Astrocyte of the cerebellum (primary cell): ENCODE measurements around the gene ZFP3.
"Not testable (repeated sequence)": the region's sequence is repeated elsewhere in the genome, so short reads cannot be mapped to it uniquely, and the experiment has no call there.

Source experiments
- DNase-seq: peaks from one replicate; pipeline ENCODE4 v3.0.0-alpha.2; 2011; ENCODE audit warnings: low read depth
- H3K4me3 ChIP-seq: 2 replicates; pipeline ENCODE4 v1.5.1; 2011; ENCODE audit warnings: mild to moderate bottlenecking, low read depth, low read length, moderate library complexity
- CTCF ChIP-seq: IDR thresholded peaks from 2 replicates; pipeline ENCODE4 v1.5.1; 2012; ENCODE audit warnings: low read length, low read depth, moderate library complexity, mild to moderate bottlenecking; ENCODE audit errors: missing control alignments
- in situ Hi-C: cut with HindIII; loops from 2 replicates; pipeline ENCODE4 v1.10.0; 2017; ENCODE audit warnings: low sequenced_read_pairs

Gene ZFP3

GRCh38 chr17:5118219-5118618 lies 40.0 kb downstream of the ZFP3 start:
- TF ChIP-seq CTCF, result no peak
- in situ Hi-C loops, result no loop called here
- no peak overlapping the region for H3K4me3 ChIP-seq
- DNase-seq, result no peak

DNA sequence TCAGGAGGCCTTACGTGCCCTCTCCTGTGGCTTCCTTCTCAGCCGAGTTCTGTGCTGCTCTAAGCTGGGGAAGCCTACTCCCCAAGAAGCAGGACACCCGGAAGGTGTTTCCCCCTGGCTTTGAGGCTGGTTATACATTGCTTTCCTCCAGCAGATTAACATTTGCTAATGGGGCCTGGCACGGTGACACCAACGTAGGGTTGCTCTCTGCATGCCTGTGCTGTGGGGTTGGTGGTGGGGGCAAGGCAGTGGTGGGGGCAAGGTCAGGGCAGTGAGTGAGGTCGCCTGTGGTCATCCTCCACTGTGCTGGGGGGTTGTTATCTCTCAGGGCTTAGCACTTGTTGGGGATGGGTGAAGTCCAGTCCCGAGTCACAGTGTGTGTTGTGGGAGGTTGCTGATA lies 41.8 kb downstream of the ZFP3 start:
- in situ Hi-C loops, result no loop called here
- H3K4me3 ChIP-seq, result no peak overlapping the region
- no peak for TF ChIP-seq CTCF
- DNase-seq, result no peak

DNA sequence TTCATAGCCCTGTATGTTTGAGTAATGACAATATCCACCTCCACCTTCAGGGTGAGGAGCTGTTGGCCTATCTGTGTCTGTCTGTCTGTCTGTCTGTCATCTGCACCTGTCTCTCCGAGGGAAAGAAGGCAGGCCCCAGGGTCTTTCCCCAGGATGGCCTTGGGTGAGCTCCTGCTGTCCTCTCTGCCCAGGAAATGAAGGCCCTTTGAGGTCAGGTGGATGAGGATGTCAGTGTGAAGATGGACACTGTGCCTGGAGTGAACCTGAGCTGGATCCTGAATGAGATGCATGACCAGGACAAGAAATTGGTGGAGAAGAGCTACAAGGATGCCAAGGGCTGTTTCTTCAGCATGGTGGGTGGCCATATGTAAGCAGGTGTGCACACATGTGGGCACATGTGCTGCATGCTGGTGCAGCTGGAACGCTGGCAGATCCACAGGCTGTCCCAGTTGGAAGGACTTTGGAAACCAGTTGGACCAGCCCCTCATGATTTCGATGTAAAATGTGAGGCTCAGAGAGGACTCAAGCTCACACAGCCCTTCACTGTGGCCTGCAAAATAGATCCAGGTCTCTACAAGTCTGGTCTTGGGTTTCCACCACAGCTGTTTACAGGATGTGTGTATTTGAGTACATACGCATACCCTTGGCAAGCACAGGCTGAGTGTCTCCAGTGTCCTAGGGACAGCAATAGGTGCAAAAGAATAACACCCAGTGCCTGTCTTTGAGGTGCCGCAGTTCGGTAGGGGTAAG lies 42.3 kb downstream of the ZFP3 start:
- H3K4me3 ChIP-seq, in situ Hi-C loops, DNase-seq: not testable (repeated sequence)

DNA sequence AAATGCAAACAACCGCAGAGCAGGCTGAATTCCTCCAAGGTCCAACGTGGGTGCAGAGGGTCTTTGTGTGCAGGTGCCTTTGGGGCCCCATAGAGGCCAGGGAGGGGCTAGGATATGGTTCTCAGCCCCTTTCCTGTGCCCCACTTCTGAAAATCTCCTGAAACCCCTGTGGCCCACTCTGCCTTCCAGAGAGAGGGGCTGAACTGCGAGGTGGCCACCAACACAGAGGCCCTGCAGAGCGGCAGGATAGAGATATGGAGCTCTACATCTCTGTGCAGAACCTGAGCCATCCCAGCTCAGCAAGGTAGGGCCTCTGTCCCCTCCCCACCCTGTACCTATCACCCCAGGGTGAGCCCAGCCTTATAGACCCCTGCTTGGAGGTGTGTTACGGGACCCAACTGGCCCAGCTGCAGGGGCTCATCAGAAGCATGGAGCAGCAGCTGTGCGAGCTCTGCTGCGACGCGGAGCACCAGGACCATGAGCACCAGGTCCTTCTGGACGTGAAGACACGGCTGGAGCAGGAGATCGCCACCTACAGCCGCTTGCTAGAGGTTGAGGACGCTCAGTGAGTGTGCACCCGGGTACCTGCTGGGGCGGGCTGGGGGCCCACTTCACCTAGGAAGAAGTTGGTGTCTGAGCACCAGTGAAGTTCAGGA lies 43.0 kb downstream of the ZFP3 start:
- no peak overlapping the region for H3K4me3 ChIP-seq
- in situ Hi-C loops, result no loop called here
- TF ChIP-seq CTCF, result no peak
- DNase-seq, result no peak

- in situ Hi-C loops, DNase-seq: not testable (repeated sequence)
- H3K4me3 ChIP-seq, result peak overlapping the region; percentile 37
Measured at GRCh38 chr17:5122056-5122455, 43.8 kb downstream of the ZFP3 start.

DNA sequence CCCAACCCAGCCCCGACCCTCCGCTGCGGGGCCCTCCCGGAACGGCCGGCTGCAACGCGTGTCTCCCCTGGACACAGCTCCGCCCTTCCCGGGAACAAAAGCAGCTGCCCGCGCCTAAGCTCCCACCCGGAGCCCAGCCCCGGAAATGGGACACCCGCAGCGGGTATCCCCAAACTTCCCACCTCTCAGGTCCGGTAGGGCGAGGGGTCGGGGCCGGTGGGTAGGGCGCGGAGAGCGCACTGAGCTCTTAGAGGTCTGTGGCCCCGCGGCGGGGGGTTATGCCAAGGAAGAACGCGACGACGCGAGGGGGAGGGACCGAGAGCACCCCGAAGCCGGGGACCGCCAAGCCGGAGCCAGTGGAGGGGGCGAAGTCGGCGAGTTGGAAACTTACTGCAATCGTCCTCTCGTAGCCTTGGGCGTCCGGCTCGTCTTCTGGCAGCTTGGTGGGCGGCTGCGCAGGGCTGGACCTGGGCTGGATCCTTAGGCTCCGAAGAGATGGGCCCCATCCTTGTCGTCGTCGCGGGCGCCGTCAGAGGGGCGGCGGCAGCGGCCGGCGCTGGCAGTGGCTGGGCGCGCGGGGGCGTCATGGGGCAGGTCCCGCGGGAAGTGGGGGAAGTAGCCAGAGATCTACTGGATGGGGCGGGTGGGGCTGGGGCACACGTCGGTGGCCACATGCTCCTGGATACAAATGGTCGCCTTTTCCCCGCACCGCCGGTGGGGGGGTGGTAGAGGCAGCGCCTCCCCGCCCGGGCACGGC lies 44.5 kb downstream of the ZFP3 start:
- DNase-seq, result no peak
- in situ Hi-C loops, result no loop called here

More for the DNA sequence above, 44.5 kb downstream of the ZFP3 start:
- H3K4me3 ChIP-seq, result peak overlapping the region; percentile 37
- TF ChIP-seq CTCF, result no peak
